MM.1S (cell line): Measurements from ENCODE around the gene CENPE.
"Not testable (repeated sequence)": the region's sequence is repeated elsewhere in the genome, so short reads cannot be mapped to it uniquely, and the experiment has no call there.

Experiments used
- DNase-seq: peaks from one replicate; pipeline ENCODE4 v3.0.0-alpha.2; 2015
- H2AFZ ChIP-seq: fragments of 300-600 bp; sonication (generic); 2 replicates; pipeline ENCODE4 v1.6.0; 2016; ENCODE audit warnings: antibody characterized with exemption, low read length
- H3F3A ChIP-seq: fragments of 300-600 bp; sonication (generic); 2 replicates; pipeline ENCODE4 v1.6.1; 2016; ENCODE audit warnings: mild to moderate bottlenecking, antibody characterized with exemption, low read length, moderate library complexity, mixed read lengths; ENCODE audit not compliant: insufficient read depth
- H3K27ac ChIP-seq: fragments of 300-600 bp; sonication (generic); 2 replicates; pipeline ENCODE4 v1.5.1; 2016; ENCODE audit warnings: mild to moderate bottlenecking, low read length
- H3K27me3 ChIP-seq: fragments of 300-600 bp; sonication (generic); replicated peaks from 2 replicates; pipeline ENCODE4 v1.6.0; 2016; ENCODE audit warnings: low read length; ENCODE audit not compliant: insufficient read depth
- H3K36me3 ChIP-seq: fragments of 300-600 bp; sonication (generic); replicated peaks from 2 replicates; pipeline ENCODE4 v1.6.1; 2016; ENCODE audit warnings: mild to moderate bottlenecking, low read length, mixed read lengths; ENCODE audit not compliant: insufficient read depth
- H3K4me1 ChIP-seq: fragments of 300-600 bp; sonication (generic); 2 replicates; pipeline ENCODE4 v1.6.1; 2016; ENCODE audit warnings: low read length, mixed read lengths
- H3K4me2 ChIP-seq: fragments of 300-600 bp; sonication (generic); 2 replicates; pipeline ENCODE4 v1.6.0; 2016; ENCODE audit warnings: low read depth, low read length
- H3K4me3 ChIP-seq: fragments of 300-600 bp; sonication (generic); 2 replicates; pipeline ENCODE4 v1.5.1; 2016; ENCODE audit warnings: low read length, mixed read lengths
- H3K79me2 ChIP-seq: fragments of 300-600 bp; sonication (generic); 2 replicates; pipeline ENCODE4 v1.6.1; 2016; ENCODE audit warnings: mixed run types, low read length, mixed read lengths
- H3K9ac ChIP-seq: fragments of 300-600 bp; sonication (generic); 2 replicates; pipeline ENCODE4 v1.6.1; 2016; ENCODE audit warnings: low read length, mixed read lengths
- H3K9me2 ChIP-seq: fragments of 300-600 bp; sonication (generic); replicated peaks from 2 replicates; pipeline ENCODE4 v1.6.1; 2016; ENCODE audit warnings: mild to moderate bottlenecking, low read length, mixed read lengths; ENCODE audit not compliant: insufficient read depth
- H3K9me3 ChIP-seq: fragments of 300-600 bp; sonication (generic); replicated peaks from 2 replicates; pipeline ENCODE4 v1.6.1; 2016; ENCODE audit warnings: mild to moderate bottlenecking, low read length, mixed read lengths; ENCODE audit not compliant: insufficient read depth
- H4K20me1 ChIP-seq: fragments of 300-600 bp; sonication (generic); 2 replicates; pipeline ENCODE4 v1.6.1; 2016; ENCODE audit warnings: mild to moderate bottlenecking, low read length, moderate library complexity, mixed read lengths; ENCODE audit not compliant: insufficient read depth
- CTCF ChIP-seq: fragments of 300-600 bp; sonication (generic); IDR thresholded peaks from 2 replicates; pipeline ENCODE4 v1.5.1; 2016; ENCODE audit warnings: antibody characterized with exemption, low read length, mixed read lengths
- EZH2 ChIP-seq: fragments of 300-600 bp; sonication (generic); optimal IDR thresholded peaks from 2 replicates; pipeline ENCODE3; 2017; ENCODE audit warnings: low read depth, mild to moderate bottlenecking, antibody characterized with exemption, low read length, mixed read lengths
- EZH2phosphoT487 ChIP-seq: fragments of 300-600 bp; sonication (generic); IDR thresholded peaks from 2 replicates; pipeline ENCODE4 v1.6.1; 2018; ENCODE audit warnings: antibody characterized with exemption, low read length

CENPE gene

GRCh38 chr4:103171006-103171405, 27.1 kb downstream of the CENPE start:
- no peak for DNase-seq
- H3K9me2 ChIP-seq: no peaks in the 10 kb centered on the region
- H4K20me1 ChIP-seq: no peaks in the 10 kb centered on the region
- H3K4me2 ChIP-seq: no peak overlapping the region
- peaks cover 4% of the 10 kb centered on the region; the same call in 1 of the 2 replicates for H3K79me2 ChIP-seq
- TF ChIP-seq EZH2: no peak
- no peak for TF ChIP-seq EZH2phosphoT487
- TF ChIP-seq CTCF: no peak
- H3K27ac ChIP-seq: no peak overlapping the region
- no peaks in the 10 kb centered on the region for H3K9me3 ChIP-seq
- no peaks in the 10 kb centered on the region for H3K27me3 ChIP-seq
- H2AFZ ChIP-seq: no peak overlapping the region
- no peaks in the 10 kb centered on the region for H3K4me1 ChIP-seq
- H3F3A ChIP-seq: no peaks in the 10 kb centered on the region
- no peak overlapping the region for H3K9ac ChIP-seq
- H3K36me3 ChIP-seq: peaks cover 8% of the 10 kb centered on the region; the same call in 1 of the 2 replicates
- H3K4me3 ChIP-seq: no peak overlapping the region

- H3K9ac ChIP-seq, H3K27ac ChIP-seq, H3K36me3 ChIP-seq, H3F3A ChIP-seq, H3K27me3 ChIP-seq, H3K4me2 ChIP-seq, H4K20me1 ChIP-seq, H3K9me3 ChIP-seq, H3K4me3 ChIP-seq, H3K4me1 ChIP-seq, H2AFZ ChIP-seq, DNase-seq, H3K9me2 ChIP-seq, H3K79me2 ChIP-seq: not testable (repeated sequence)
Measured at GRCh38 chr4:103169750-103170149, 28.4 kb downstream of the CENPE start.

GRCh38 chr4:103168993-103169392, 29.1 kb downstream of the CENPE start:
- Histone ChIP-seq H3K9me2 (no peaks in the 10 kb centered on the region), H3K4me2 (no peak overlapping the region), H3K9ac (no peak overlapping the region), H4K20me1 (no peaks in the 10 kb centered on the region), H3K27me3 (no peaks in the 10 kb centered on the region), H3K27ac (no peak overlapping the region), H3K79me2 (peaks cover 4% of the 10 kb centered on the region; the same call in 1 of the 2 replicates), H3K9me3 (no peaks in the 10 kb centered on the region), H2AFZ (no peak overlapping the region), H3F3A (no peaks in the 10 kb centered on the region), H3K36me3 (0 out of 2 replicates have a peak, but pooled peaks cover 5% of the 10 kb centered on the region), H3K4me3 (no peak overlapping the region), H3K4me1 (no peaks in the 10 kb centered on the region)
- TF ChIP-seq CTCF (no peak), EZH2phosphoT487 (no peak), EZH2 (no peak)
- no peak for DNase-seq

- Histone ChIP-seq H2AFZ (no peak overlapping the region), H3K4me1 (peaks cover 17% of the 10 kb centered on the region; the same call in 1 of the 2 replicates), H3K9me2 (no peaks in the 10 kb centered on the region), H3K9me3 (no peaks in the 10 kb centered on the region), H3K27me3 (no peaks in the 10 kb centered on the region), H3F3A (peaks cover 11% of the 10 kb centered on the region), H3K79me2 (peaks cover 3% of the 10 kb centered on the region; the same call in 1 of the 2 replicates), H3K4me2 (no peak overlapping the region), H3K36me3 (peaks cover 4% of the 10 kb centered on the region; the same call in 1 of the 2 replicates), H4K20me1 (no peaks in the 10 kb centered on the region), H3K4me3 (no peak overlapping the region), H3K27ac (no peak overlapping the region), H3K9ac (no peak overlapping the region)
- no peak for TF ChIP-seq EZH2phosphoT487
- no peak for TF ChIP-seq EZH2
- TF ChIP-seq CTCF: no peak
- DNase-seq: no peak
Measured at GRCh38 chr4:103162176-103162575, 36.0 kb downstream of the CENPE start.
